Measurements from ENCODE around the gene CD70.

The CD70 gene

GRCh38 chr19:6586726-6587092, 4.2 kb downstream of the CD70 start:
- ChIA-PET POLR2A (no interaction called here), CTCF (interaction anchor here (0.7 to 0.8 kb wide), 3 partner anchors 9 to 70 kb away, joined by 3 to 4 read pairs (median 4); no protein-coding TSS in a partner anchor)
- Histone ChIP-seq H3K4me1 (ENCODE audit: control insufficient read depth, insufficient read depth, low read length) (peaks cover 3% of the 10 kb centered on the region; the same call in 1 of the 2 replicates), H3K4me3 (ENCODE audit: low read depth, low read length) (no peak overlapping the region), H3K27ac (ENCODE audit: extremely low read depth, low read depth, low read length) (no peak overlapping the region), H3K9me3 (ENCODE audit: control insufficient read depth, insufficient read depth, low read depth, low read length) (no peaks in the 10 kb centered on the region), H3K36me3 (ENCODE audit: control insufficient read depth in 2 of 2, insufficient read depth in 1 of 2, low read length in 2 of 2) (no peaks in the 10 kb centered on the region; a peak in 1 of 3 replicates)
- TF ChIP-seq SCRT1 (tag by site-specific recombination; IDR thresholded peaks at IDR 0.05; ENCODE audit: borderline replicate concordance): no peak
- no peak for TF ChIP-seq KLF10 (tag by site-specific recombination; IDR thresholded peaks at IDR 0.05)
- TF ChIP-seq ZNF169 (tag by site-specific recombination; IDR thresholded peaks at IDR 0.05): no peak
- no peak for TF ChIP-seq ZBTB26 (tag by site-specific recombination; optimal IDR thresholded peaks at IDR 0.05)
- TF ChIP-seq ZSCAN4 (tag by site-specific recombination; IDR thresholded peaks at IDR 0.05): no peak
- TF ChIP-seq ZSCAN23 (tag by site-specific recombination; IDR thresholded peaks at IDR 0.05): no peak
- TF ChIP-seq ZNF76 (tag by site-specific recombination; IDR thresholded peaks at IDR 0.05; ENCODE audit: borderline replicate concordance, low read depth): no peak
- TF ChIP-seq ZBTB8A (tag by site-specific recombination; IDR thresholded peaks at IDR 0.05): no peak
- TF ChIP-seq ZNF660 (tag by site-specific recombination; IDR thresholded peaks at IDR 0.05): no peak
- no peak for TF ChIP-seq ZNF701 (tag by site-specific recombination; IDR thresholded peaks at IDR 0.05)
- no peak for TF ChIP-seq AEBP2 (tag by site-specific recombination; IDR thresholded peaks at IDR 0.05; ENCODE audit: borderline replicate concordance)

- CTCF ChIA-PET: interaction anchor here (0.6 to 0.7 kb wide), 3 partner anchors 69 to 278 kb away, joined by 3 to 4 read pairs (median 4); no protein-coding TSS in a partner anchor
- Histone ChIP-seq H3K4me3 (ENCODE audit: low read depth, low read length) (no peak overlapping the region), H3K27ac (ENCODE audit: extremely low read depth, low read depth, low read length) (no peak overlapping the region), H3K36me3 (ENCODE audit: control insufficient read depth in 2 of 2, insufficient read depth in 1 of 2, low read length in 2 of 2) (no peaks in the 10 kb centered on the region; a peak in 1 of 3 replicates), H3K4me1 (ENCODE audit: control insufficient read depth, insufficient read depth, low read length) (no peaks in the 10 kb centered on the region), H3K9me3 (ENCODE audit: control insufficient read depth, insufficient read depth, low read depth, low read length) (no peaks in the 10 kb centered on the region)
- no peak for TF ChIP-seq ZNF16 (tag by site-specific recombination; IDR thresholded peaks at IDR 0.05; ENCODE audit: low read depth)
- no peak for TF ChIP-seq ATF2 (tag by site-specific recombination; IDR thresholded peaks at IDR 0.05; ENCODE audit: low read depth)
- TF ChIP-seq ZNF629 (tag by site-specific recombination; IDR thresholded peaks at IDR 0.05): no peak
- TF ChIP-seq OSR2 (tag by site-specific recombination; IDR thresholded peaks at IDR 0.05): no peak
- TF ChIP-seq HOXA7 (CRISPR knock-in tag; IDR thresholded peaks at IDR 0.05; ENCODE audit: borderline replicate concordance): no peak
- no peak for TF ChIP-seq ZBTB21 (tag by site-specific recombination; IDR thresholded peaks at IDR 0.05)
- no peak for TF ChIP-seq ZNF174 (tag by site-specific recombination; IDR thresholded peaks at IDR 0.05)
- TF ChIP-seq, protein P1, sequence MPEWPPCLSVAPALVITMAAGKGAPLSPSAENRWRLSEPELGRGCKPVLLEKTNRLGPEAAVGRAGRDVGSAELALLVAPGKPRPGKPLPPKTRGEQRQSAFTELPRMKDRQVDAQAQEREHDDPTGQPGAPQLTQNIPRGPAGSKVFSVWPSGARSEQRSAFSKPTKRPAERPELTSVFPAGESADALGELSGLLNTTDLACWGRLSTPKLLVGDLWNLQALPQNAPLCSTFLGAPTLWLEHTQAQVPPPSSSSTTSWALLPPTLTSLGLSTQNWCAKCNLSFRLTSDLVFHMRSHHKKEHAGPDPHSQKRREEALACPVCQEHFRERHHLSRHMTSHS (tag by site-specific recombination; IDR thresholded peaks at IDR 0.05): no peak
- TF ChIP-seq ZBTB1 (tag by site-specific recombination; IDR thresholded peaks at IDR 0.05): no peak
- TF ChIP-seq ZNF600 (tag by site-specific recombination; IDR thresholded peaks at IDR 0.05): no peak
- no peak for TF ChIP-seq ZNF513 (tag by site-specific recombination; IDR thresholded peaks at IDR 0.05)
- no peak for TF ChIP-seq BCL11A (tag by site-specific recombination; IDR thresholded peaks at IDR 0.05; ENCODE audit: low read depth)
- TF ChIP-seq ZNF121 (tag by site-specific recombination; IDR thresholded peaks at IDR 0.05): no peak
- TF ChIP-seq ZNF792 (tag by site-specific recombination; IDR thresholded peaks at IDR 0.05): no peak
- POLR2A ChIA-PET: no interaction called here
Observed at GRCh38 chr19:6586056-6586455, 4.9 kb downstream of the CD70 start.
